Skin epidermis (tissue), 12 donors: ENCODE results near the gene NPLOC4.
"Not testable (repeated sequence)": the region's sequence is repeated elsewhere in the genome, so short reads cannot be mapped to it uniquely, and the experiment has no call there.

Experiments
- H3K27ac ChIP-seq, 21 experiments: fragments of 200-600 bp; sonication (generic) in 11 of 21; one replicate each; pipeline ENCODE4 v1.5.0; 2020; ENCODE audit warnings: mild to moderate bottlenecking in 3 of 21, inconsistent platforms in 2 of 21, moderate library complexity in 2 of 21
- H3K4me3 ChIP-seq, 7 experiments: fragments of 200-600 bp; sonication (generic) in 2 of 7; one replicate each; pipeline ENCODE4 v1.5.0; 2020; ENCODE audit warnings: inconsistent platforms in 2 of 7, mild to moderate bottlenecking in 2 of 7, moderate library complexity in 1 of 7

Gene NPLOC4

GRCh38 chr17:81599719-81600486 lies 37.0 kb downstream of the NPLOC4 start:
- Histone ChIP-seq H3K27ac (no peak overlapping the region), H3K4me3 (no peak overlapping the region)

DNA sequence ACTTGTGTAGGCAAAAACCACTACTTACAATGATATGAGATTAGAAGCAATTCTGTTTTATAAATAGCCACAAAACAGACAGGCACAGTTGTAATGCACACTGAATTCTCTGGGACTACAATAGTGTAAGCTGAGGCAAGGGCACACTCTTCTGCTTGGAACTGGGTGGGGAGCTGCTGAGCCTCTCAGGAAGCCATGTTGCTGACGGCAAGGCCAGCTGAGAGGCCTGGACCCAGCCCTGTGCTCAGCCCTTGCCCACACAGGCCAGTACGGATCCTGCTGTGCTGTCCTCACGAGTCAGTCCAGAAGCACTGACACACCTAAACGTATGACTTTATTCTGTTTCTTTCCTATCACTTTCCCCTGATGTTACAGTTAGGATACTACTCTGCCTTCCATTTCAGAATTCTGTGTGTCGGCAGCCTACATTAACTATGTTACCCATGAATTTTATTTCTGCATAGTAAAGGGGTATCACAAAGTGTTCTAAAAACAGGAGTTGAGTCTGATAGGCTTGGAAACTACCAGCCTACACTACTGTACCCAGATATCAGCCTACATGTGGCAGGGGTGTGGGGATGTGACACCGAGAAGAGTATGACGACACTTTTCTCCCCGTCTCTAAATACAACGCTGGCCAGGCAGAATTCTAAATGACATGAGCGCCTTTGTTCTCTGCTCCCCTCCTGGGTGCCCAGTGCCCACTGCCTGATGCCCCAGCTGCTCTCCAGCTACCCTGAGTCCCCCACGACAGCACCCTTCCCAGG lies 43.6 kb downstream of the NPLOC4 start:
- Histone ChIP-seq H3K27ac (no peak overlapping the region), H3K4me3 (no peak overlapping the region)

- Histone ChIP-seq H3K27ac (no peak overlapping the region), H3K4me3 (no peak overlapping the region)
Observed at GRCh38 chr17:81591971-81592370, 44.9 kb downstream of the NPLOC4 start.

DNA sequence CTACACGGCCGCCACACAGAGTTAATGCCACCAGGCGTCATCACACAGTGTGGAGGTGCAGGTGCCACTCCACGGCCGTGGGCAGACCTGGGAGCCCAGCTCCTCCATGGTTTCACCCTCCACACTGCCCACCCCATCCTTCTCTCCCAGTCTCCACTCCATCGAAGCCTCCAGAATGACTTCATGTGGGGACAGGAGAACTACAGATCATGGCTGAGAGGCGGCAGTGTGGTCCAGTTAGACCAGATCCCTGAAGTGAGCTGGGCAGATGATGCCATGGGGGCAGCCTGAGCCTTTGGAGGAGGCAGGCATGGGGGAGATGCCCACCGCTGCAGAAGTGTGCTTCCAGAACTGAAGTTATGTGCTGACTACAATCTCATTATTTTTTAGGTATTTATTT lies 46.8 kb downstream of the NPLOC4 start:
- Histone ChIP-seq H3K4me3 (no peak overlapping the region), H3K27ac (no peak overlapping the region)

DNA sequence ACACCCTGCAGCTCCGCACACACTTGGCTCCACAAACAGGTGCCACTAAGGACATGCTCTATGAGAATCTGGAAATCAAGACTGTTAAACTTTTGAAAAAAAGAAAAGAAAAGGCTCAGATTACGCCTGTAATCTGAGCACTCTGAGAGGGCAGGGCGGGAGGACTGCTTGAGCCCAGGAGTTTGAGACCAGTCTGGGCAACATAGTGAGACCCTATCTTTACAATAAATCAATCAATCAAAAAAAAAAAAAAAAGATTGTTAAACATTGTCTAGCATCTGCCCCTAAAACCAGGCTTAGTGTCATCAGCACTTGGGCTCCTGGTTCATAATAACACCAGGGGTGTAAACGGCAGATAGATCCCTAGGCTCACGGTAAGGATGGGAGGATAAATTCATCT lies 47.3 kb downstream of the NPLOC4 start:
- no peak overlapping the region for H3K4me3 ChIP-seq
- H3K27ac ChIP-seq, result no peak overlapping the region

DNA sequence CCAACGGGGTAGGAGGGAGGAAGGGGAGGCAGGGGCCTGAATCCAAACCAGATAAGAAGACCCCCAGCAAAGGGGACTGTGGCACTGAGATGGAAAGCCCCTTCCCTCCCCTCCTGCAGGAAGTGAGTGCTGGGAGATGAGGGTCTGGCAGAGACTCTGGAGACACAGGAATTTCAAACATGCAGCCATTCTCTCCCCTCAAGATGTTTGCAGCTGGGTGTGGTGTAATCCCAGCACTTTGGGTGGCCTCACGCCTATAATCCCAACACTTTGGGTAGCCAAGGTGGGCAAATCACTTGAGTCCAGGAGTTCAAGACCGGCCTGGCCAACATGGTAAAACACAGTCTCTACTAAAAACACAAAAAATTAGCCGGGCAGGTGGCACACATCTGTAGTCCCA lies 50.8 kb downstream of the NPLOC4 start:
- Histone ChIP-seq H3K27ac (no peak overlapping the region), H3K4me3 (no peak overlapping the region)

GRCh38 chr17:81584771-81585170 lies 52.1 kb downstream of the NPLOC4 start:
- not testable (repeated sequence) for H3K27ac ChIP-seq, H3K4me3 ChIP-seq

- Histone ChIP-seq H3K4me3 (no peak overlapping the region), H3K27ac (no peak overlapping the region)
Observed at GRCh38 chr17:81583589-81584342, 53.1 kb downstream of the NPLOC4 start.

GRCh38 chr17:81582749-81583148 lies 54.2 kb downstream of the NPLOC4 start:
- H3K27ac ChIP-seq, result no peak overlapping the region
- no peak overlapping the region for H3K4me3 ChIP-seq

DNA sequence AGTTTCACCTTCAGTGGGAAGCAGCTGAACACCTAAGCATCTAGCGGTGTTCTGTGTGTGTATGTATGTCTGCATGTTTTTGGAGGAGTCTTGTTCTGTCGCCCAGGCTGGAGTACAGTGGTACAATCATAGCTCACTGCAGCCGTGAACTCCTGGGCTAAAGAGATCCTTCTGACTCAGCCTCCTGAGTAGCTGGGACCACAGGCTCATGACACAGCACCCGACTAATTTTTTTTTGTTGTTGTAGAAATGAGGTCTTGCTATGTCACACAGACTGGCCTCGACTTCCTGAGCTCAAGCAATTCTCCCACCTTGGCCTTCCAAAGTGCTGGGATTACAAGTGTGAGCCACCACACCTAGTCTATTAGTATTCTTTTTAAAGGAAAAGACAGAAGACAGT lies 54.6 kb downstream of the NPLOC4 start:
- Histone ChIP-seq H3K27ac (no peak overlapping the region), H3K4me3 (no peak overlapping the region)

GRCh38 chr17:81581758-81582157 lies 55.2 kb downstream of the NPLOC4 start:
- Histone ChIP-seq H3K4me3 (no peak overlapping the region), H3K27ac (peak overlapping the region in 2 of 21 experiments; percentile 0 to 10)

DNA sequence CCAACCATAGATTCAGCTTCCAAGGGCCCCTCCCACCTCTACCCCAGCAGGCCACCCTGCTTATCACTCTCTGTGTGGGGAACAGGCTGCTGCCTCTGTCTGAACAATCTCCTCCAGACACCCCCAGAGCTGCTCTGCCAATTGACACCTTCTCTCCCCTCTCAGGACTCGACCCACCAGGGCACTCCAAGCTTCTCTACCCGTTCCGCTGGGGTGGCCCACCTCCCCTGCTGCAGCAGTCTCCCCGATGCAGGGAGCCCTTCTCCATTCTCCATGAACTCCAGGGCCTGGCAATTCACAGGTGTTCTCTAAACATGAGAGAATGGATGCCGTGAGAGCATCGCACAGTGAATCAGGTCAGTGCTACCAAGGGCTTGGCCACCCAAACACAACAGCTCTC lies 56.4 kb downstream of the NPLOC4 start:
- no peak overlapping the region for H3K4me3 ChIP-seq
- H3K27ac ChIP-seq, result no peak overlapping the region

GRCh38 chr17:81579821-81580321 lies 57.0 kb downstream of the NPLOC4 start:
- Histone ChIP-seq H3K27ac (no peak overlapping the region), H3K4me3 (no peak overlapping the region)

GRCh38 chr17:81579298-81579697 lies 57.6 kb downstream of the NPLOC4 start:
- H3K4me3 ChIP-seq, result no peak overlapping the region
- no peak overlapping the region for H3K27ac ChIP-seq

- H3K27ac ChIP-seq, result no peak overlapping the region
Observed at GRCh38 chr17:81578561-81579225, 58.2 kb downstream of the NPLOC4 start.

DNA sequence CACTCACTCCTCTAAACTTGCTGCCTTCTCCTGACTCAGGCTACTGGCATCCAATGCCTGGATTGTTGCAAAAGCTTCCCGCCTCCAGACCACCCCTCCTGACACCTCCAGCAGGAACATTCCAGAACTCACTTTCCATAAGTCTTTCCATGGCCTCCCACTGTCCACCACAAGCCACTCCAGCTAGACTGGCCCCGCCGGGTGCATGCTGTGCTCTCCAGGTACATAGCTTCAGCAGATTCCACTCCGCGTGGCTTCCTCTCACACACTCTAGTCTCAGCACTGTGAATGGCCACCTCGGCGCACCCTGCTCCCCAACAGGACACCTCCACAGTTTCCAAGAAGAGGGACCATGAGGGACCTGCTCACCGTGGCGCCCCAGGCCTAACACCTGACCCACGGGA lies 58.9 kb downstream of the NPLOC4 start:
- Histone ChIP-seq H3K27ac (peak overlapping the region in 1 of 21 experiments; percentile 58), H3K4me3 (no peak overlapping the region)

More at GRCh38 chr17:81578561-81579225, 58.2 kb downstream of the NPLOC4 start:
- H3K4me3 ChIP-seq, result no peak overlapping the region

- Histone ChIP-seq H3K4me3 (no peak overlapping the region), H3K27ac (peak overlapping the region in 14 of 21 experiments; percentile 21 to 79 (median 39))
Observed at GRCh38 chr17:81577278-81578000, 59.5 kb downstream of the NPLOC4 start.

DNA sequence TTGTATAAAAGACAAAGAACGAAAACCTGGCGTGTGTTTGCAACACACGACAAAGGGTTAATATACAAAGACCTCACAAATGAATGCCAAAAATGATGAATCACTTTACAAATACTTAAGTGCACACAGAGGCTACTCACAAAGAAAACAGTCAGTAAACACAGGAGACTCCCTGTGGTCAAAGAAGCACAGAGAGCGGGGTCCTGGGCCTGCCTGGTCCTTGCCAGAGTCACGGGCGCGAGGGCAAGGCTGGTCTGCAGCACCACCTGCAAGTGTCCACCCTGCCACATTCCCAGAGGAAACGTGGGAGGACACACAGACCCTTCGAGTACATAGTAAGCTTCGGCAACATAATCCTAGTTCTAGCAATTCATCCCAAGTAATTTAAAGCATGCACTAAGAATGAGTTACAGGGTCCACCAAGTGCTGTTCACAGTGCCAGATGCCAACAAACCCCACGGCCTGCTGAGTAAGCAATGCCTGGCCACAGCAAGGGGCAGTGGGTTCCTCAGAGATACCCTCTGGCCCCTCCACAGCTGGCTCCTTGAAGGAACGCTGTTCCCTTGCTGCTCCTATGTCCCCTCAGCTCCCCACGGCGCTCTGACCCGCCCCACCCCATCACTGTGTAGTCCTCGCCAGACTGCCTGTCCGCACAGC lies 60.2 kb downstream of the NPLOC4 start:
- H3K27ac ChIP-seq, result peak overlapping the region in 14 of 21 experiments; percentile 21 to 79 (median 39)
- no peak overlapping the region for H3K4me3 ChIP-seq

GRCh38 chr17:81575836-81576235 lies 61.1 kb downstream of the NPLOC4 start:
- no peak overlapping the region for H3K4me3 ChIP-seq
- H3K27ac ChIP-seq, result no peak overlapping the region
